K562 (cell line): ENCODE measurements around the gene PTPN14.

Experiments used
- CHD2 ChIP-seq: IDR thresholded peaks from 2 replicates; pipeline ENCODE4 v1.6.1; 2011; ENCODE audit warnings: low read depth, low read length
- CTCF ChIP-seq, 3 experiments: IDR thresholded peaks in 2 of 3; conservative IDR thresholded peaks in 1 of 3; 2 replicates each; pipeline ENCODE4 v1.5.1; 2011 to 2012; ENCODE audit warnings: low read length in 3 of 3, mild to moderate bottlenecking in 3 of 3, control low read depth in 2 of 3, improper control_type of control experiment in 1 of 3, inconsistent platforms in 1 of 3, low read depth in 1 of 3, mixed read lengths in 1 of 3, moderate library complexity in 1 of 3; ENCODE audit not compliant: insufficient read depth in 2 of 3
- JUNB ChIP-seq: fragments of 450-650 bp; formaldehyde crosslinking; conservative IDR thresholded peaks from 2 replicates; pipeline ENCODE4 v1.4.0; 2020; ENCODE audit warnings: mild to moderate bottlenecking
- PATZ1 ChIP-seq: fragments of 250-450 bp; sonication (Bioruptor Pico); IDR thresholded peaks from 2 replicates; pipeline ENCODE4 v1.5.0; 2020; ENCODE audit warnings: mild to moderate bottlenecking, borderline replicate concordance
- TF ChIP-seq, protein P1 (sequence below): fragments of 450-650 bp; IDR thresholded peaks from 2 replicates; pipeline ENCODE4 v1.6.1; 2016; ENCODE audit warnings: antibody characterized with exemption

- TF ChIP-seq PATZ1 (CRISPR knock-in tag) (no peak), JUNB (CRISPR knock-in tag) (no peak), CHD2 (no peak), CTCF (IDR thresholded peaks at IDR 0.05 in 2 of 3, conservative IDR thresholded peaks at IDR 0.05 in 1 of 3; ENCODE audit: insufficient read depth in 2 of 3, low read depth in 1 of 3, low read length in 3 of 3) (no peak)
- TF ChIP-seq, protein P1, sequence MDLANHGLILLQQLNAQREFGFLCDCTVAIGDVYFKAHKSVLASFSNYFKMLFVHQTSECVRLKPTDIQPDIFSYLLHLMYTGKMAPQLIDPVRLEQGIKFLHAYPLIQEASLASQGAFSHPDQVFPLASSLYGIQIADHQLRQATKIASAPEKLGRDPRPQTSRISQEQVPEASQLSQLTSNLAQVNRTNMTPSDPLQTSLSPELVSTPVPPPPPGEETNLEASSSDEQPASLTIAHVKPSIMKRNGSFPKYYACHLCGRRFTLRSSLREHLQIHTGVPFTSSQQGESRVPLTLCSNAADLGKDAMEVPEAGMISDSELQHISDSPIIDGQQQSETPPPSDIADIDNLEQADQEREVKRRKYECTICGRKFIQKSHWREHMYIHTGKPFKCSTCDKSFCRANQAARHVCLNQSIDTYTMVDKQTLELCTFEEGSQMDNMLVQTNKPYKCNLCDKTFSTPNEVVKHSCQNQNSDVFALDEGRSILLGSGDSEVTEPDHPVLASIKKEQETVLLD: no peak
These were observed 15.0 kb upstream of the PTPN14 start for GRCh38 chr1:214566158-214567104.
